ENCODE measurements around the gene RBM38. TPM values are rescaled to one million over a fixed set of nuclear protein-coding genes. Genes with fewer than 3 reads are reported as not detected.
A peak's percentile ranks its signal among the peaks of the same experiment; 100 is the strongest.

Gene RBM38
- total and polyA plus RNA-seq, 9 of the 15 experiments (the other 6 are each of a cell fraction or from before 2014, with no cell fraction given): 0.28 to 82.4 (median 33.2) TPM

DNA sequence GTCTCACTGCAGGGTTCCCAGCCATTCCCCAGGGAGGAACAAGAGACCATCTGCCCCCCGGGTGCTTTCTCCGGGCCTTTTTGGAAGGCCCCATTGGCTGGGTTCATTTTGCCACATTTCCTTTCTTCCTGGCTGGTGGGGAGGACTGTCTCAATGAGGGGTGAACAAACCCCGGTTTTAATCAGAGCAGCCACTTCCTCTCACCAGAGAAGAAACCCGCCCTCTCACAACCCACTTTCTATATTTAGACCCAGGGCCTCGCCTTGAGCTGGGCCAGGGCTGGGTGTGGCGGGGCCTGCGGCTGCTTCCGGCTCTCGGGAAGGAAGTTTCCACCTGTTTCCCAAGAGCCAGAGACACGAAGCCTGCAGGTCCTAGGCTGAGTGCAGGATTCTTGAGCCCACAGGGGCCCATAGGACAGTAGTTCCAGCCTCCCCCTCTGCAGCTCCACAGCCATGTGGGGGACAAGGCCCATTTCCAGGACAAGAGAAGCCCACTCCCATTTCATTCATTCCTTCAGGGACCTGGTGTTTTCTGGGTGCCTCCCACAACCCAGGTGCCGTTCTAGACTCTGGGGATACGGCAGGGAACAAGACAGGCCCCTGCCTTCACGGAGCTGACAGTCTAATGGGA, 41.8 kb downstream of the RBM38 start (continued):
- TF ChIP-seq SIN3B (IDR thresholded peaks at IDR 0.05; ENCODE audit: low read depth) (no peak), NFXL1 (CRISPR knock-in tag; IDR thresholded peaks at IDR 0.05) (0 out of 2 replicates have a peak, but pooled peaks have one; percentile 22), ZFPM2 (CRISPR knock-in tag; IDR thresholded peaks at IDR 0.05) (no peak), TBL1XR1 (IDR thresholded peaks at IDR 0.05; ENCODE audit: low read length in 2 of 2) (peak in 1 of 2 experiments; percentile 61; a peak in 1 of 4 replicates), JUNB (CRISPR knock-in tag; conservative IDR thresholded peaks at IDR 0.05) (no peak), ADNP (tag; IDR thresholded peaks at IDR 0.05) (peak; percentile 15; the same call in 1 of the 2 replicates), ZNF175 (CRISPR knock-in tag; IDR thresholded peaks at IDR 0.05; ENCODE audit: low read depth) (peak; percentile 56; the same call in 1 of the 2 replicates), POLR3A (IDR thresholded peaks at IDR 0.05; ENCODE audit: borderline replicate concordance, extremely low read depth, insufficient read depth, insufficient read length) (no peak), HDAC6 (IDR thresholded peaks at IDR 0.05; ENCODE audit: low read depth, low read length) (no peak), ZNF668 (CRISPR knock-in tag; IDR thresholded peaks at IDR 0.05) (peak; percentile 65), ZBTB8A (IDR thresholded peaks at IDR 0.05; ENCODE audit: partially characterized antibody) (no peak), FOXP1 (CRISPR knock-in tag; IDR thresholded peaks at IDR 0.05) (no peak), MEF2A (IDR thresholded peaks at IDR 0.05; ENCODE audit: control insufficient read depth, low read depth, low read length) (peak; percentile 99), CHD4 (IDR thresholded peaks at IDR 0.05; ENCODE audit: insufficient read depth, insufficient replicate concordance, low read depth, low read length, poor library complexity, severe bottlenecking) (peak; percentile 19), SIX5 (IDR thresholded peaks at IDR 0.05; ENCODE audit: borderline replicate concordance in 1 of 2, insufficient read depth in 1 of 2, low read depth in 1 of 2, low read length in 2 of 2) (no peak)
- TF ChIP-seq, protein P1, sequence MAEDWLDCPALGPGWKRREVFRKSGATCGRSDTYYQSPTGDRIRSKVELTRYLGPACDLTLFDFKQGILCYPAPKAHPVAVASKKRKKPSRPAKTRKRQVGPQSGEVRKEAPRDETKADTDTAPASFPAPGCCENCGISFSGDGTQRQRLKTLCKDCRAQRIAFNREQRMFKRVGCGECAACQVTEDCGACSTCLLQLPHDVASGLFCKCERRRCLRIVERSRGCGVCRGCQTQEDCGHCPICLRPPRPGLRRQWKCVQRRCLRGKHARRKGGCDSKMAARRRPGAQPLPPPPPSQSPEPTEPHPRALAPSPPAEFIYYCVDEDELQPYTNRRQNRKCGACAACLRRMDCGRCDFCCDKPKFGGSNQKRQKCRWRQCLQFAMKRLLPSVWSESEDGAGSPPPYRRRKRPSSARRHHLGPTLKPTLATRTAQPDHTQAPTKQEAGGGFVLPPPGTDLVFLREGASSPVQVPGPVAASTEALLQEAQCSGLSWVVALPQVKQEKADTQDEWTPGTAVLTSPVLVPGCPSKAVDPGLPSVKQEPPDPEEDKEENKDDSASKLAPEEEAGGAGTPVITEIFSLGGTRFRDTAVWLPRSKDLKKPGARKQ (CRISPR knock-in tag; IDR thresholded peaks at IDR 0.05): no peak
- TF ChIP-seq, protein P2, sequence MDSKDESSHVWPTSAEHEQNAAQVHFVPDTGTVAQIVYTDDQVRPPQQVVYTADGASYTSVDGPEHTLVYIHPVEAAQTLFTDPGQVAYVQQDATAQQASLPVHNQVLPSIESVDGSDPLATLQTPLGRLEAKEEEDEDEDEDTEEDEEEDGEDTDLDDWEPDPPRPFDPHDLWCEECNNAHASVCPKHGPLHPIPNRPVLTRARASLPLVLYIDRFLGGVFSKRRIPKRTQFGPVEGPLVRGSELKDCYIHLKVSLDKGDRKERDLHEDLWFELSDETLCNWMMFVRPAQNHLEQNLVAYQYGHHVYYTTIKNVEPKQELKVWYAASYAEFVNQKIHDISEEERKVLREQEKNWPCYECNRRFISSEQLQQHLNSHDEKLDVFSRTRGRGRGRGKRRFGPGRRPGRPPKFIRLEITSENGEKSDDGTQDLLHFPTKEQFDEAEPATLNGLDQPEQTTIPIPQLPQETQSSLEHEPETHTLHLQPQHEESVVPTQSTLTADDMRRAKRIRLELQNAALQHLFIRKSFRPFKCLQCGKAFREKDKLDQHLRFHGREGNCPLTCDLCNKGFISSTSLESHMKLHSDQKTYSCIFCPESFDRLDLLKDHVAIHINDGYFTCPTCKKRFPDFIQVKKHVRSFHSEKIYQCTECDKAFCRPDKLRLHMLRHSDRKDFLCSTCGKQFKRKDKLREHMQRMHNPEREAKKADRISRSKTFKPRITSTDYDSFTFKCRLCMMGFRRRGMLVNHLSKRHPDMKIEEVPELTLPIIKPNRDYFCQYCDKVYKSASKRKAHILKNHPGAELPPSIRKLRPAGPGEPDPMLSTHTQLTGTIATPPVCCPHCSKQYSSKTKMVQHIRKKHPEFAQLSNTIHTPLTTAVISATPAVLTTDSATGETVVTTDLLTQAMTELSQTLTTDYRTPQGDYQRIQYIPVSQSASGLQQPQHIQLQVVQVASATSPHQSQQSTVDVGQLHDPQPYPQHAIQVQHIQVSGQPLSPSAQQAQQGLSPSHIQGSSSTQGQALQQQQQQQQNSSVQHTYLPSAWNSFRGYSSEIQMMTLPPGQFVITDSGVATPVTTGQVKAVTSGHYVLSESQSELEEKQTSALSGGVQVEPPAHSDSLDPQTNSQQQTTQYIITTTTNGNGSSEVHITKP (IDR thresholded peaks at IDR 0.05; ENCODE audit: partially characterized antibody): peak; percentile 25
- TF ChIP-seq, protein P3, sequence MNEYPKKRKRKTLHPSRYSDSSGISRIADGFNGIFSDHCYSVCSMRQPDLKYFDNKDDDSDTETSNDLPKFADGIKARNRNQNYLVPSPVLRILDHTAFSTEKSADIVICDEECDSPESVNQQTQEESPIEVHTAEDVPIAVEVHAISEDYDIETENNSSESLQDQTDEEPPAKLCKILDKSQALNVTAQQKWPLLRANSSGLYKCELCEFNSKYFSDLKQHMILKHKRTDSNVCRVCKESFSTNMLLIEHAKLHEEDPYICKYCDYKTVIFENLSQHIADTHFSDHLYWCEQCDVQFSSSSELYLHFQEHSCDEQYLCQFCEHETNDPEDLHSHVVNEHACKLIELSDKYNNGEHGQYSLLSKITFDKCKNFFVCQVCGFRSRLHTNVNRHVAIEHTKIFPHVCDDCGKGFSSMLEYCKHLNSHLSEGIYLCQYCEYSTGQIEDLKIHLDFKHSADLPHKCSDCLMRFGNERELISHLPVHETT (CRISPR knock-in tag; conservative IDR thresholded peaks at IDR 0.05 in 1 of 2, IDR thresholded peaks at IDR 0.05 in 1 of 2): peak in 1 of 2 experiments; percentile 67; a peak in 1 of 4 replicates
